ENCODE results near the gene PLD1.

PLD1 gene

GRCh38 chr3:171791692-171792076, 18.6 kb downstream of the PLD1 start:
- H3K4me3 ChIP-seq (ENCODE audit: low read length): no peak overlapping the region
- no peaks in the 10 kb centered on the region for H3F3A ChIP-seq (ENCODE audit: control insufficient read depth, insufficient read depth)
- no peaks in the 10 kb centered on the region for H3K79me2 ChIP-seq (ENCODE audit: control insufficient read depth, low read length)
- H3K9me2 ChIP-seq (replicated peaks; ENCODE audit: control insufficient read depth, low read length): no peaks in the 10 kb centered on the region
- no peaks in the 10 kb centered on the region for H3K4me1 ChIP-seq (ENCODE audit: control insufficient read depth, low read length)
- H3K36me3 ChIP-seq (ENCODE audit: control insufficient read depth, low read length): no peaks in the 10 kb centered on the region
- H3K9me3 ChIP-seq (ENCODE audit: control insufficient read depth, insufficient read depth, low read length): no peaks in the 10 kb centered on the region
- H3K4me2 ChIP-seq (ENCODE audit: low read length): no peak overlapping the region
- H3K27ac ChIP-seq (ENCODE audit: low read depth, low read length): no peak overlapping the region
- no peak for TF ChIP-seq CTCF (IDR thresholded peaks at IDR 0.05; ENCODE audit: low read depth, low read length, poor library complexity, severe bottlenecking)
- TF ChIP-seq EZH2phosphoT487 (IDR thresholded peaks at IDR 0.05; ENCODE audit: borderline replicate concordance, low read length): no peak
- no peaks in the 10 kb centered on the region for H4K20me1 ChIP-seq (ENCODE audit: control insufficient read depth, insufficient read depth, low read depth, low read length)
- no peaks in the 10 kb centered on the region for H3K27me3 ChIP-seq (ENCODE audit: control insufficient read depth, low read length)

GRCh38 chr3:171790898-171791691, 19.2 kb downstream of the PLD1 start:
- Histone ChIP-seq H3K27ac (ENCODE audit: low read depth, low read length) (no peak overlapping the region), H3K79me2 (ENCODE audit: control insufficient read depth, low read length) (no peaks in the 10 kb centered on the region), H3F3A (ENCODE audit: control insufficient read depth, insufficient read depth) (no peaks in the 10 kb centered on the region), H4K20me1 (ENCODE audit: control insufficient read depth, insufficient read depth, low read depth, low read length) (no peaks in the 10 kb centered on the region), H3K4me2 (ENCODE audit: low read length) (no peak overlapping the region), H3K9me3 (ENCODE audit: control insufficient read depth, insufficient read depth, low read length) (no peaks in the 10 kb centered on the region), H3K4me3 (ENCODE audit: low read length) (no peak overlapping the region), H3K36me3 (ENCODE audit: control insufficient read depth, low read length) (no peaks in the 10 kb centered on the region), H3K4me1 (ENCODE audit: control insufficient read depth, low read length) (no peaks in the 10 kb centered on the region), H3K9me2 (replicated peaks; ENCODE audit: control insufficient read depth, low read length) (no peaks in the 10 kb centered on the region), H3K27me3 (ENCODE audit: control insufficient read depth, low read length) (no peaks in the 10 kb centered on the region)
- no peak for TF ChIP-seq EZH2phosphoT487 (IDR thresholded peaks at IDR 0.05; ENCODE audit: borderline replicate concordance, low read length)
- TF ChIP-seq CTCF (IDR thresholded peaks at IDR 0.05; ENCODE audit: low read depth, low read length, poor library complexity, severe bottlenecking): no peak

- no peaks in the 10 kb centered on the region for H4K20me1 ChIP-seq (ENCODE audit: control insufficient read depth, insufficient read depth, low read depth, low read length)
- no peaks in the 10 kb centered on the region for H3K9me2 ChIP-seq (replicated peaks; ENCODE audit: control insufficient read depth, low read length)
- no peaks in the 10 kb centered on the region for H3K9me3 ChIP-seq (ENCODE audit: control insufficient read depth, insufficient read depth, low read length)
- TF ChIP-seq EZH2phosphoT487 (IDR thresholded peaks at IDR 0.05; ENCODE audit: borderline replicate concordance, low read length) (no peak), CTCF (IDR thresholded peaks at IDR 0.05; ENCODE audit: low read depth, low read length, poor library complexity, severe bottlenecking) (no peak)
- no peak overlapping the region for H3K4me3 ChIP-seq (ENCODE audit: low read length)
- no peaks in the 10 kb centered on the region for H3K36me3 ChIP-seq (ENCODE audit: control insufficient read depth, low read length)
- no peaks in the 10 kb centered on the region for H3K27me3 ChIP-seq (ENCODE audit: control insufficient read depth, low read length)
- H3K4me1 ChIP-seq (ENCODE audit: control insufficient read depth, low read length): no peaks in the 10 kb centered on the region
- no peak overlapping the region for H3K27ac ChIP-seq (ENCODE audit: low read depth, low read length)
- H3F3A ChIP-seq (ENCODE audit: control insufficient read depth, insufficient read depth): no peaks in the 10 kb centered on the region
- no peaks in the 10 kb centered on the region for H3K79me2 ChIP-seq (ENCODE audit: control insufficient read depth, low read length)
- no peak overlapping the region for H3K4me2 ChIP-seq (ENCODE audit: low read length)
Observed at GRCh38 chr3:171790574-171790897, 19.7 kb downstream of the PLD1 start.
